Measurements from ENCODE around the gene ABTB1.

The ABTB1 gene

GRCh38 chr3:127720985-127721935 is 48.5 kb downstream of the ABTB1 start:
- TF ChIP-seq, protein P1, sequence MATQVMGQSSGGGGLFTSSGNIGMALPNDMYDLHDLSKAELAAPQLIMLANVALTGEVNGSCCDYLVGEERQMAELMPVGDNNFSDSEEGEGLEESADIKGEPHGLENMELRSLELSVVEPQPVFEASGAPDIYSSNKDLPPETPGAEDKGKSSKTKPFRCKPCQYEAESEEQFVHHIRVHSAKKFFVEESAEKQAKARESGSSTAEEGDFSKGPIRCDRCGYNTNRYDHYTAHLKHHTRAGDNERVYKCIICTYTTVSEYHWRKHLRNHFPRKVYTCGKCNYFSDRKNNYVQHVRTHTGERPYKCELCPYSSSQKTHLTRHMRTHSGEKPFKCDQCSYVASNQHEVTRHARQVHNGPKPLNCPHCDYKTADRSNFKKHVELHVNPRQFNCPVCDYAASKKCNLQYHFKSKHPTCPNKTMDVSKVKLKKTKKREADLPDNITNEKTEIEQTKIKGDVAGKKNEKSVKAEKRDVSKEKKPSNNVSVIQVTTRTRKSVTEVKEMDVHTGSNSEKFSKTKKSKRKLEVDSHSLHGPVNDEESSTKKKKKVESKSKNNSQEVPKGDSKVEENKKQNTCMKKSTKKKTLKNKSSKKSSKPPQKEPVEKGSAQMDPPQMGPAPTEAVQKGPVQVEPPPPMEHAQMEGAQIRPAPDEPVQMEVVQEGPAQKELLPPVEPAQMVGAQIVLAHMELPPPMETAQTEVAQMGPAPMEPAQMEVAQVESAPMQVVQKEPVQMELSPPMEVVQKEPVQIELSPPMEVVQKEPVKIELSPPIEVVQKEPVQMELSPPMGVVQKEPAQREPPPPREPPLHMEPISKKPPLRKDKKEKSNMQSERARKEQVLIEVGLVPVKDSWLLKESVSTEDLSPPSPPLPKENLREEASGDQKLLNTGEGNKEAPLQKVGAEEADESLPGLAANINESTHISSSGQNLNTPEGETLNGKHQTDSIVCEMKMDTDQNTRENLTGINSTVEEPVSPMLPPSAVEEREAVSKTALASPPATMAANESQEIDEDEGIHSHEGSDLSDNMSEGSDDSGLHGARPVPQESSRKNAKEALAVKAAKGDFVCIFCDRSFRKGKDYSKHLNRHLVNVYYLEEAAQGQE (IDR thresholded peaks at IDR 0.05; ENCODE audit: low read depth): no peak
- TF ChIP-seq FOXM1 (IDR thresholded peaks at IDR 0.05; ENCODE audit: borderline replicate concordance, low read depth) (no peak), MAX (IDR thresholded peaks at IDR 0.05) (no peak), TCF12 (IDR thresholded peaks at IDR 0.05; ENCODE audit: low read depth) (no peak)

DNA sequence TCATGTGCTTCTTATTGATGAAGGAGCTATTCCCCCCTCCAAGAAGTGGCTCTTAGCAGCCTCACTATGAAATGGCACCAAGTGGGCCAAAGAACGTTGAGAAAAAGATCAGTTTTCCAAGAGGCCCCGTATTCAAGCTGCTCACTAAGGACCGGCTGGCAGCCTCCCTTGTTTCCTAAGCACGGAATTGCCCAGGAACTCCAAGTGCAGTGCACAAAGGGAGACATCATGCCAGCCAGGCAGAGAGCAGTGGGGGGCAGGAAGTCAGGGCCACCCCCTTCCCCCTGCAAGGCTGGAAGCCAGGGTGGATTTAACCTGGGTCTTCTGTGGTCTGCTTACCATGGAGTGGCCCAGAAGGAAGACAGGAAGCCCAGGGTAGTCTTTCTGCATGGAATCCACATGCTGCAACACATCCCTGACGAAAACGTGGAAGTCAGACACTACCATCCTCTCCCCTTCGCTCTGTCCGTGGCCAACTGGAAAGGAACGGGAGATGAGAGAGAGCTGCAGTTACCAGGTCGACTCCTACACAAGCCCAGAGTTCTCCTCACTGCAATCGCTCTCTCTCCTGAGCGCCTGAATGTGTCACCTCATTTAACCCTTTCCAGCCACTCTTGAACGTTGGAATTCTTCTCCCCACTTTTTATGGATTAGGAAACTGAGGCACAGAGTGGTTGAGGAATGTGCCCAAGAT is 49.5 kb downstream of the ABTB1 start:
- TF ChIP-seq TEAD4 (IDR thresholded peaks at IDR 0.05): no peak
- no peak for TF ChIP-seq TAF1 (IDR thresholded peaks at IDR 0.05; ENCODE audit: low read depth)
- TF ChIP-seq FOXM1 (IDR thresholded peaks at IDR 0.05; ENCODE audit: borderline replicate concordance, low read depth): no peak
- TF ChIP-seq EP300 (IDR thresholded peaks at IDR 0.05; ENCODE audit: borderline replicate concordance): no peak
- no peak for TF ChIP-seq MAX (IDR thresholded peaks at IDR 0.05)
- no peak for TF ChIP-seq NFIC (IDR thresholded peaks at IDR 0.05)
- no peak for TF ChIP-seq TCF12 (IDR thresholded peaks at IDR 0.05; ENCODE audit: low read depth)
- TF ChIP-seq EGR1 (IDR thresholded peaks at IDR 0.05): no peak

GRCh38 chr3:127723011-127723567 is 50.3 kb downstream of the ABTB1 start:
- no peak for TF ChIP-seq CREB1 (IDR thresholded peaks at IDR 0.05; ENCODE audit: low read depth)
- TF ChIP-seq USF1 (IDR thresholded peaks at IDR 0.05): no peak
- TF ChIP-seq EP300 (IDR thresholded peaks at IDR 0.05; ENCODE audit: borderline replicate concordance): no peak
- TF ChIP-seq TEAD4 (IDR thresholded peaks at IDR 0.05): no peak
- no peak for TF ChIP-seq TCF12 (IDR thresholded peaks at IDR 0.05; ENCODE audit: low read depth)
- TF ChIP-seq FOXM1 (IDR thresholded peaks at IDR 0.05; ENCODE audit: borderline replicate concordance, low read depth): no peak
- TF ChIP-seq RAD21 (IDR thresholded peaks at IDR 0.05; ENCODE audit: low read depth): no peak
- no peak for TF ChIP-seq NFIC (IDR thresholded peaks at IDR 0.05)
- no peak for TF ChIP-seq MAX (IDR thresholded peaks at IDR 0.05)
- no peak for TF ChIP-seq ZBTB7A (IDR thresholded peaks at IDR 0.05; ENCODE audit: low read depth)
- no peak for TF ChIP-seq YY1 (IDR thresholded peaks at IDR 0.05; ENCODE audit: low read depth)
- TF ChIP-seq CEBPB (IDR thresholded peaks at IDR 0.05): no peak
- TF ChIP-seq EGR1 (IDR thresholded peaks at IDR 0.05): no peak
- TF ChIP-seq, protein P1 (IDR thresholded peaks at IDR 0.05; ENCODE audit: low read depth): no peak
- TF ChIP-seq TAF1 (IDR thresholded peaks at IDR 0.05; ENCODE audit: low read depth): no peak

DNA sequence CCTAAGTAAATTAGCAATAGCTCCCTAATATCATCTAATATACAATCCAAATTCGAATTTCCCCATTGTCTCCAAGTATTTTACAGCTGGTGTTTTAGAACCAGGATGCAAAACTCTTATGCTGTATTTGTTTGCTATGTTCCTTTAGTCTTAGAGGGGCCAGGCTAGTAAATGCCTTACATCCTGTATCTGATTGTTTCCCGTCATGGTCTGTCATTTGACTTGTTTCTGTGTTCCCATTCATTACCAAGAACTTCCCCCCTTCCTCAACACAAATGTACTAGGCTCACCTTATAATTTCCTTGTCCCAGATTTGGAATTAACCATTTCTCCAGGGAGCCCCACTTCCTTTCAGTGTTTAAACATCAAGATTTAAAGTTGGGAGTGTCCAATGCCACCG is 54.1 kb downstream of the ABTB1 start:
- TF ChIP-seq MAX (IDR thresholded peaks at IDR 0.05) (no peak), YY1 (IDR thresholded peaks at IDR 0.05; ENCODE audit: low read depth) (no peak), TAF1 (IDR thresholded peaks at IDR 0.05; ENCODE audit: low read depth) (no peak), CEBPB (IDR thresholded peaks at IDR 0.05) (no peak), TEAD4 (IDR thresholded peaks at IDR 0.05) (no peak), EP300 (IDR thresholded peaks at IDR 0.05; ENCODE audit: borderline replicate concordance) (no peak), CREB1 (IDR thresholded peaks at IDR 0.05; ENCODE audit: low read depth) (no peak), EGR1 (IDR thresholded peaks at IDR 0.05) (no peak), TCF12 (IDR thresholded peaks at IDR 0.05; ENCODE audit: low read depth) (no peak), USF1 (IDR thresholded peaks at IDR 0.05) (no peak)
- TF ChIP-seq, protein P1 (IDR thresholded peaks at IDR 0.05; ENCODE audit: low read depth): no peak
